Fibroblast of villous mesenchyme (primary cell): ENCODE measurements around the gene SCGB2B2. TPM values are rescaled to one million over a fixed set of nuclear protein-coding genes. Genes with fewer than 3 reads are reported as not detected.

Source experiments
- DNase-seq: peaks from one replicate; pipeline ENCODE4 v3.0.0-alpha.2; 2010; ENCODE audit warnings: low read depth
- H3K4me3 ChIP-seq: 2 replicates; pipeline ENCODE4 v1.5.1; 2011; ENCODE audit warnings: low read depth, mild to moderate bottlenecking, low read length
- CTCF ChIP-seq: IDR thresholded peaks from 2 replicates; pipeline ENCODE4 v1.5.1; 2012; ENCODE audit warnings: low read depth, mild to moderate bottlenecking, low read length; ENCODE audit not compliant: insufficient read depth
- total RNA-seq: library from RNA; depleted of rRNA; stranded (reverse); fragments of >200 nt; gene quantifications from 2 replicates; pipeline ENCODE4 v1.2.3, GENCODE V29; 2012

The SCGB2B2 gene
- total RNA-seq, 1 donor: under 0.01 TPM

GRCh38 chr19:34664870-34665269 is 12.1 kb downstream of the SCGB2B2 start:
- no peak for TF ChIP-seq CTCF
- no peak for DNase-seq
- no peak overlapping the region for H3K4me3 ChIP-seq

- no peak overlapping the region for H3K4me3 ChIP-seq
- no peak for TF ChIP-seq CTCF
- no peak for DNase-seq
These were observed 12.8 kb downstream of the SCGB2B2 start for GRCh38 chr19:34664168-34664567.

- peak; percentile 46 for TF ChIP-seq CTCF
- no peak overlapping the region for H3K4me3 ChIP-seq
- DNase-seq: peak; percentile 17
These were observed 14.0 kb downstream of the SCGB2B2 start for GRCh38 chr19:34662919-34663318.

- H3K4me3 ChIP-seq: no peak overlapping the region
- TF ChIP-seq CTCF: no peak
- no peak for DNase-seq
These were observed 15.6 kb downstream of the SCGB2B2 start for GRCh38 chr19:34661357-34661756.

- TF ChIP-seq CTCF: no peak
- DNase-seq: no peak
- H3K4me3 ChIP-seq: no peak overlapping the region
These were observed 21.3 kb downstream of the SCGB2B2 start for GRCh38 chr19:34655651-34656050.

GRCh38 chr19:34654796-34655195 is 22.2 kb downstream of the SCGB2B2 start:
- no peak overlapping the region for H3K4me3 ChIP-seq
- no peak for DNase-seq
- TF ChIP-seq CTCF: no peak

- no peak for DNase-seq
- TF ChIP-seq CTCF: no peak
- H3K4me3 ChIP-seq: no peak overlapping the region
These were observed 25.2 kb downstream of the SCGB2B2 start for GRCh38 chr19:34651747-34652146.
